AG09309 (cell line): ENCODE data around the gene SPATA9.

Experiments
- DNase-seq: peaks from one replicate; pipeline ENCODE4 v3.0.0-alpha.2; 2010; ENCODE audit warnings: low read depth
- H3K4me3 ChIP-seq: 2 replicates; pipeline ENCODE4 v1.5.1; 2011; ENCODE audit warnings: mild to moderate bottlenecking, low read depth, low read length, moderate library complexity; ENCODE audit not compliant: control insufficient read depth
- TF ChIP-seq, protein P1 (sequence below): IDR thresholded peaks from 2 replicates; pipeline ENCODE4 v1.5.1; 2011; ENCODE audit warnings: mild to moderate bottlenecking, low read depth, low read length, inconsistent platforms; ENCODE audit not compliant: insufficient read depth, control insufficient read depth; ENCODE audit errors: missing control alignments

SPATA9 gene

GRCh38 chr5:95723632-95724369 lies 41.0 kb upstream of the SPATA9 start:
- no peak for DNase-seq
- TF ChIP-seq, protein P1, sequence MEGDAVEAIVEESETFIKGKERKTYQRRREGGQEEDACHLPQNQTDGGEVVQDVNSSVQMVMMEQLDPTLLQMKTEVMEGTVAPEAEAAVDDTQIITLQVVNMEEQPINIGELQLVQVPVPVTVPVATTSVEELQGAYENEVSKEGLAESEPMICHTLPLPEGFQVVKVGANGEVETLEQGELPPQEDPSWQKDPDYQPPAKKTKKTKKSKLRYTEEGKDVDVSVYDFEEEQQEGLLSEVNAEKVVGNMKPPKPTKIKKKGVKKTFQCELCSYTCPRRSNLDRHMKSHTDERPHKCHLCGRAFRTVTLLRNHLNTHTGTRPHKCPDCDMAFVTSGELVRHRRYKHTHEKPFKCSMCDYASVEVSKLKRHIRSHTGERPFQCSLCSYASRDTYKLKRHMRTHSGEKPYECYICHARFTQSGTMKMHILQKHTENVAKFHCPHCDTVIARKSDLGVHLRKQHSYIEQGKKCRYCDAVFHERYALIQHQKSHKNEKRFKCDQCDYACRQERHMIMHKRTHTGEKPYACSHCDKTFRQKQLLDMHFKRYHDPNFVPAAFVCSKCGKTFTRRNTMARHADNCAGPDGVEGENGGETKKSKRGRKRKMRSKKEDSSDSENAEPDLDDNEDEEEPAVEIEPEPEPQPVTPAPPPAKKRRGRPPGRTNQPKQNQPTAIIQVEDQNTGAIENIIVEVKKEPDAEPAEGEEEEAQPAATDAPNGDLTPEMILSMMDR = no peak
- H3K4me3 ChIP-seq = no peak overlapping the region

GRCh38 chr5:95721582-95722295 lies 38.9 kb upstream of the SPATA9 start:
- no peak for DNase-seq
- H3K4me3 ChIP-seq = no peak overlapping the region
- TF ChIP-seq, protein P1 = no peak

- DNase-seq = no peak
- TF ChIP-seq, protein P1 = no peak
- no peak overlapping the region for H3K4me3 ChIP-seq
Observed at GRCh38 chr5:95720094-95720786, 37.4 kb upstream of the SPATA9 start.

DNA sequence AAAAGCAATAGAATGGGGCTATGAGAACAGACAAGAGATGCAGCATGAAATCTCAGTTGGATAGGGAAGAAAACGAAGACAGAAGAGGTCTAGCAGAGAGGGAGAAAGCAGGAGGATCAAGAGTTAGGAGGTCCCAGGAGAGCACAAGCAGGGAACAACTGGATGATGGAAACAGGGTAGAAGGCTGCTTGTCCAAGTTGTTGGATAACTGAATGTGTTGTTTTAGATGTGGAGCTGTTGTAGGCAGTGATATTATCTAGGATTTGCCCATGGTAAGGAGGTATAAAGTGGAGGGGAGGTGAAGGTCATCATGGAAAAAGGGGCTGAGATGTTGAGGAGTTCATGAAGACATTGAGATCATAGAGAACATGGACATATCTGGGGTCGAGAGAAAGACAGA lies 35.9 kb upstream of the SPATA9 start:
- no peak for DNase-seq
- H3K4me3 ChIP-seq = no peak overlapping the region
- TF ChIP-seq, protein P1 = no peak

- TF ChIP-seq, protein P1 = no peak
- no peak overlapping the region for H3K4me3 ChIP-seq
- no peak for DNase-seq
Observed at GRCh38 chr5:95718203-95718602, 35.4 kb upstream of the SPATA9 start.

DNA sequence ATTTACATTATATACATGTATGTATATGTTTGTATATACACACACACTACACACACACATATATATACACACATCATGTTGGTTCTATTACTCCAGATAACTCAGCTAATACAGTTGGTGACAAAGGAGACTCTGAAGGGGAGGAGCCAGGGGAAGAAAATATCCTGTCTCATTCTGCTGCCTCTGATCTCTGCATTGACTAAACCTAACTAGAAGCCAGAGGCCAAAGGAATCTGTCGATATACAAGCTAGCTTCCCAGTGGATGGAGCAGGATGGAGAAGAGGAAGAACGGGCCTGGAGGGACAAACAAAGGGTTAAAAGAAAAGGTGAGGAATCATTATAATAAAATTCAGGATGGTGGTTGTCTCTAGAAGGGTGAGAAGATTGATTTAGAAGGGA lies 34.6 kb upstream of the SPATA9 start:
- TF ChIP-seq, protein P1 = no peak
- H3K4me3 ChIP-seq = no peak overlapping the region
- no peak for DNase-seq
